ENCODE results near the gene TMED5.
"Not testable (repeated sequence)": the region's sequence is repeated elsewhere in the genome, so short reads cannot be mapped to it uniquely, and the experiment has no call there.

The TMED5 gene

GRCh38 chr1:93179886-93180722 is at the start of gene TMED5:
Gene TMED5 (minus strand): TSS chr1:93180413. CDS start chr1:93180242, 171 bp downstream.
- peak; percentile 96 to 97 for DNase-seq

GRCh38 chr1:93223023-93223675 is 42.9 kb upstream of the TMED5 start:
- DNase-seq, result no peak

GRCh38 chr1:93221913-93222312 is 41.7 kb upstream of the TMED5 start:
- DNase-seq, result no peak

- not testable (repeated sequence) for DNase-seq
These were observed 40.5 kb upstream of the TMED5 start for GRCh38 chr1:93220716-93221115.

- peak in 1 of 2 experiments; percentile 12 for DNase-seq
These were observed 39.2 kb upstream of the TMED5 start for GRCh38 chr1:93219443-93219842.

GRCh38 chr1:93215322-93215721 is 35.1 kb upstream of the TMED5 start:
- DNase-seq, result no peak

- DNase-seq, result no peak
These were observed 27.0 kb upstream of the TMED5 start for GRCh38 chr1:93207211-93207610.

GRCh38 chr1:93206567-93206954 is 26.3 kb upstream of the TMED5 start:
- no peak for DNase-seq

GRCh38 chr1:93205892-93206566 is 25.8 kb upstream of the TMED5 start:
- DNase-seq, result no peak

- no peak for DNase-seq
These were observed 20.5 kb upstream of the TMED5 start for GRCh38 chr1:93200714-93201113.

GRCh38 chr1:93200086-93200620 is 19.9 kb upstream of the TMED5 start:
- no peak for DNase-seq

GRCh38 chr1:93199150-93199549 is 18.9 kb upstream of the TMED5 start:
- DNase-seq, result no peak

- DNase-seq, result no peak
These were observed 16.4 kb upstream of the TMED5 start for GRCh38 chr1:93196591-93196990.

- DNase-seq, result no peak
These were observed 14.2 kb upstream of the TMED5 start for GRCh38 chr1:93194231-93194990.

GRCh38 chr1:93190432-93190831 is 10.2 kb upstream of the TMED5 start:
- no peak for DNase-seq

GRCh38 chr1:93186667-93187066 is 6.5 kb upstream of the TMED5 start:
- peak; percentile 74 to 80 for DNase-seq

GRCh38 chr1:93180723-93181613 is 755 bp upstream of the TMED5 start, which contains the start of gene CCDC18:
Gene CCDC18 (plus strand): TSS chr1:93180724. CDS start chr1:93183362, 2,638 bp downstream.
- peak; percentile 67 to 69 for DNase-seq

- no peak for DNase-seq
These were observed 1.8 kb downstream of the TMED5 start for GRCh38 chr1:93178418-93178817.

- DNase-seq, result peak in 1 of 2 experiments; percentile 15
These were observed 2.2 kb downstream of the TMED5 start for GRCh38 chr1:93177991-93178390.

GRCh38 chr1:93174638-93175037 is 5.6 kb downstream of the TMED5 start:
- DNase-seq, result not testable (repeated sequence)

- DNase-seq, result no peak
These were observed 7.4 kb downstream of the TMED5 start for GRCh38 chr1:93172778-93173177.

All from Kasumi-1 (cell line).